ENCODE results near the gene MCF2L.

DNA sequence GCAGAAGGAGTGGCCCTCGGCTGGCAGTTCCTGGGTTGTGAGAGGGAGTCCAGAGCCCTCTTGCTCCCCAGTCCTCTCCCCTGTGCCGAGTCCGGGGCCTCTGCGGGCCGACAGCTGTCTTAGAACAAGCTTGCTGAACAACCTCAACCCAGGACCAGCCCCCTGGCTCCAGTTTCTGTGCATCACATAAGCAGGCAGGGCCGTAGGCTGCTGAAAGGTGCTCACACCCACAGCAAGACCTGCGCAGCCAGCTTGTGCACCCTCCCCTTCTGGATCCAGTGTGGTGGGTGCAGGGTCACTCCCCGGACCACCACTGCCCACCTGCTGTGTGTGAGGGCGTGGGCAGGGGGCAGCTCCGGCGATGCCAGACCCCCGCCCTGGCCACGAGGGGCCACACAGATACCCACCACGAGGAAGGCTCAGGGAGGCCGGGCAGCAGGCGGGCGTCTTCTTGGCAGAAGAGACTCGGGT lies 111.4 kb downstream of the MCF2L start:
- TF ChIP-seq, protein P1, sequence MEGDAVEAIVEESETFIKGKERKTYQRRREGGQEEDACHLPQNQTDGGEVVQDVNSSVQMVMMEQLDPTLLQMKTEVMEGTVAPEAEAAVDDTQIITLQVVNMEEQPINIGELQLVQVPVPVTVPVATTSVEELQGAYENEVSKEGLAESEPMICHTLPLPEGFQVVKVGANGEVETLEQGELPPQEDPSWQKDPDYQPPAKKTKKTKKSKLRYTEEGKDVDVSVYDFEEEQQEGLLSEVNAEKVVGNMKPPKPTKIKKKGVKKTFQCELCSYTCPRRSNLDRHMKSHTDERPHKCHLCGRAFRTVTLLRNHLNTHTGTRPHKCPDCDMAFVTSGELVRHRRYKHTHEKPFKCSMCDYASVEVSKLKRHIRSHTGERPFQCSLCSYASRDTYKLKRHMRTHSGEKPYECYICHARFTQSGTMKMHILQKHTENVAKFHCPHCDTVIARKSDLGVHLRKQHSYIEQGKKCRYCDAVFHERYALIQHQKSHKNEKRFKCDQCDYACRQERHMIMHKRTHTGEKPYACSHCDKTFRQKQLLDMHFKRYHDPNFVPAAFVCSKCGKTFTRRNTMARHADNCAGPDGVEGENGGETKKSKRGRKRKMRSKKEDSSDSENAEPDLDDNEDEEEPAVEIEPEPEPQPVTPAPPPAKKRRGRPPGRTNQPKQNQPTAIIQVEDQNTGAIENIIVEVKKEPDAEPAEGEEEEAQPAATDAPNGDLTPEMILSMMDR (IDR thresholded peaks at IDR 0.05) = no peak
- TF ChIP-seq POLR2A (IDR thresholded peaks at IDR 0.05) = no peak
